Measurements from ENCODE around the gene UPK3A. TPM values are rescaled to one million over a fixed set of nuclear protein-coding genes. Genes with fewer than 3 reads are reported as not detected.
"Not testable (repeated sequence)": the region's sequence is repeated elsewhere in the genome, so short reads cannot be mapped to it uniquely, and the experiment has no call there.

The UPK3A gene
- total RNA-seq, 1 donor from 2014 or later: 2.0 TPM

DNA sequence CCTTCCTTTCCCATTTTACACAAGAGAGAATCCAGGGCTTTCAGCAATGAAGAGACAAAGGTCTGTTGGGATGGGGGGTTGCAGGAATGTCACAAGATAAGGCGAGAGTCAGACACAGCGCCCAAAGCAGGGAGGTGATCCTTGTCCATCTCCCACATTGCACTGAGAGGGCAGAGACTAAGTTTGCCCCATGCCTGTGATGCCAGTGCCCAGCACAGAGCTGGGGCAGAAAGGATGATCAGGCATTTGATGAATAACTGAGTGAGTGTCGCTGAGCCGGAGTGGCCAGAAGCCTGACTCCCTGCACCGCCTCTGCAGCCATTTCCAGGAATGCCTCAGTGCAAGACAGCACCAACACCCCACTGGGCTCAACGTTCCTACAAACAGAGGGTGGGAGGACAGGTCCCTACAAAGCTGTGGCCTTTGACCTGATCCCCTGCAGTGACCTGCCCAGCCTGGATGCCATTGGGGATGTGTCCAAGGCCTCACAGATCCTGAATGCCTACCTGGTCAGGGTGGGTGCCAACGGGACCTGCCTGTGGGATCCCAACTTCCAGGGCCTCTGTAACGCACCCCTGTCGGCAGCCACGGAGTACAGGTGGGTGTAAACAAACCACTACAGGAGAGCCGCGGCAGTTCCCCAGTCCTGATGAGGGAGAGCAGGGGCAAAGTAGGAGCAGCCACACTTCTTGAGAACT, 2.3 kb downstream of the UPK3A start:
- TF ChIP-seq, protein P1, sequence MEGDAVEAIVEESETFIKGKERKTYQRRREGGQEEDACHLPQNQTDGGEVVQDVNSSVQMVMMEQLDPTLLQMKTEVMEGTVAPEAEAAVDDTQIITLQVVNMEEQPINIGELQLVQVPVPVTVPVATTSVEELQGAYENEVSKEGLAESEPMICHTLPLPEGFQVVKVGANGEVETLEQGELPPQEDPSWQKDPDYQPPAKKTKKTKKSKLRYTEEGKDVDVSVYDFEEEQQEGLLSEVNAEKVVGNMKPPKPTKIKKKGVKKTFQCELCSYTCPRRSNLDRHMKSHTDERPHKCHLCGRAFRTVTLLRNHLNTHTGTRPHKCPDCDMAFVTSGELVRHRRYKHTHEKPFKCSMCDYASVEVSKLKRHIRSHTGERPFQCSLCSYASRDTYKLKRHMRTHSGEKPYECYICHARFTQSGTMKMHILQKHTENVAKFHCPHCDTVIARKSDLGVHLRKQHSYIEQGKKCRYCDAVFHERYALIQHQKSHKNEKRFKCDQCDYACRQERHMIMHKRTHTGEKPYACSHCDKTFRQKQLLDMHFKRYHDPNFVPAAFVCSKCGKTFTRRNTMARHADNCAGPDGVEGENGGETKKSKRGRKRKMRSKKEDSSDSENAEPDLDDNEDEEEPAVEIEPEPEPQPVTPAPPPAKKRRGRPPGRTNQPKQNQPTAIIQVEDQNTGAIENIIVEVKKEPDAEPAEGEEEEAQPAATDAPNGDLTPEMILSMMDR (conservative IDR thresholded peaks at IDR 0.05; ENCODE audit: low read depth, low read length): no peak
- no peak overlapping the region for H3K4me3 ChIP-seq (ENCODE audit: low read depth, low read length)
- DNase-seq (ENCODE audit: low read depth): no peak

DNA sequence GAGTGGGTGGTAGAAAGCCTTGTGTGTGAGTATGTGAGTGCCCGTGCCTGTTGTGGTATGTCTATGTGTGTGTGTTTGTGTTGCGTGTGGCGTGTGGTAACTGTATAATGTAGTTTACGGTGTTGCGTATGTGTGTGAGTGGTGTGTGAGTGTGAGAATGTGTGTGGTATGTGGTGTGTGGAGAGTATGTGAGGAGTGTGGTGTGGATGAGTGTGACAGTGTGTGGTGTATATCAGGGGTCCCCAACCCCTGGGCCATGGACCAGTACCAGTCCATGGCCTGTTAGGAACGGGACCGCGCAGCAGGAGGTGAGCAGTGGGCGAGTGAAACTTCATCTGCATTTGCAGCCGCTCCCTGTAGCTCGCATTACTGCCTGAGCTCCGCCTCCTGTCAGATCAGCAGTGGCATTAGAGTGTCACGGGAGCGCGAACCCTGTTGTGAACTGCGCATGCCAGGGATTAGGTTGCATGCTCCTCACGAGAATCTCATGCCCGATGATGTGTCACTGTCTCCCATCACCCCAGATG, 5.7 kb downstream of the UPK3A start:
- TF ChIP-seq, protein P1 (conservative IDR thresholded peaks at IDR 0.05; ENCODE audit: low read depth, low read length): no peak
- no peak overlapping the region for H3K4me3 ChIP-seq (ENCODE audit: low read depth, low read length)
- DNase-seq (ENCODE audit: low read depth): peak; percentile 18

DNA sequence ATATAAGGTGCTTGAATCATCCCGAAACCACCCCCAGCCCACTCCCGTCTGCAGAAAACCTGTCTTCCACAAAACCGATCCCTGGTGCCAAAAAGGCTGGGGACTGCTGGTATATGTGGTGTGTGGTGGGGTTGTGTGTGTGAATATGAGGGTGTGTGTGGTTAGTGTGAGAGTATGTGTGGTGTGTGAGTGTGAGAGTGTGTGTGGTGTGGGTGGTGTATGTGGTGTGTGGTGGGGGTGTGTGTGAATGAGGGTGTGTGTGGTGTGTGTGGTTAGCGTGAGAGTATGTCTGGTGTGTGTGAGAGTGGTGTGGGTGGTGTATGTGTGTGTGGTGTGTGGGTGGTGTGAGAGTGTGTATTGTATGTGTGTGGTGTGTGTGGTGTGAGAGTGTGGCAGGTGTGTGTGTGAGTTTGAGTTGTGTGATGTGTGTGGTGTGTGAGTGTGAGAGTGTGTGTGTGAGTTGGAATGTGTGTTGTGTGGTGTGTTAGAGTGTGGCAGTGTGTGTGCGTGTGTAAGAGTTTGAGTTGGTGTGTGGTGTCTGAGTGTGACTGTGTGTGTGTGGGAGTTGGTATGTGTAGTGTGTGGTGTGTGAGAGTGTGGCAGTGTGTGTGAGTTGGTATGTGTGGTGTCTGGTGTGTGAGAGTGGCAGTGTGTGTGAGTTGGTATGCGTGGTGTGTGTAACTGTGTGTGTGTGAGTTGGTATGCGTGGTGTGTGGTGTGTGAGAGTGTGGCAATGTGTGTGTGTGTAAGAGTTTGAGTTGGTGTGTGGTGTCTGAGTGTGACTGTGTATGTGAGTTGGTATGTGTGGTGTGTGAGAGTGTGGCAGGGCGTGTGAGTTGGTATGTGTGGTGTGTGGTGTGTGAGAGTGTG, 6.5 kb downstream of the UPK3A start:
- TF ChIP-seq, protein P1 (conservative IDR thresholded peaks at IDR 0.05; ENCODE audit: low read depth, low read length): no peak
- DNase-seq (ENCODE audit: low read depth): no peak
- no peak overlapping the region for H3K4me3 ChIP-seq (ENCODE audit: low read depth, low read length)

DNA sequence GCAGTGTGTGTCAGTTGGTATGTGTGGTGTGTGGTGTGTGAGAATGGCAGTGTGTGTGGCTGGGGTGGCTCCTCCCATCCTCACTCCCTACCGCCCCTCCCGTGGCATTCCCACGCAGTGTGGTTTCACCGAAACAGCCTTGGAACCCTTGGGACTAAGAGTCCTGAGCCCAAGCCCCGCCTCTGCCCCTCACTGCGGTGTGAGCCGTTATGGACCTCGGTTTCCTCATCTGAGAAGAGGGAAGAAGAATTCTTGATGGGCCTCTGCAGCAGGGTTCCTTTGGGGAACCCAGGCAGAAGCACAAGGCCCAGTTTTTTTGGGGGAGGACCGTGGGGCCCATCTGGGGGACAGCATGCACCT, 7.2 kb downstream of the UPK3A start:
- TF ChIP-seq, protein P1 (conservative IDR thresholded peaks at IDR 0.05; ENCODE audit: low read depth, low read length): no peak
- DNase-seq (ENCODE audit: low read depth): no peak

DNA sequence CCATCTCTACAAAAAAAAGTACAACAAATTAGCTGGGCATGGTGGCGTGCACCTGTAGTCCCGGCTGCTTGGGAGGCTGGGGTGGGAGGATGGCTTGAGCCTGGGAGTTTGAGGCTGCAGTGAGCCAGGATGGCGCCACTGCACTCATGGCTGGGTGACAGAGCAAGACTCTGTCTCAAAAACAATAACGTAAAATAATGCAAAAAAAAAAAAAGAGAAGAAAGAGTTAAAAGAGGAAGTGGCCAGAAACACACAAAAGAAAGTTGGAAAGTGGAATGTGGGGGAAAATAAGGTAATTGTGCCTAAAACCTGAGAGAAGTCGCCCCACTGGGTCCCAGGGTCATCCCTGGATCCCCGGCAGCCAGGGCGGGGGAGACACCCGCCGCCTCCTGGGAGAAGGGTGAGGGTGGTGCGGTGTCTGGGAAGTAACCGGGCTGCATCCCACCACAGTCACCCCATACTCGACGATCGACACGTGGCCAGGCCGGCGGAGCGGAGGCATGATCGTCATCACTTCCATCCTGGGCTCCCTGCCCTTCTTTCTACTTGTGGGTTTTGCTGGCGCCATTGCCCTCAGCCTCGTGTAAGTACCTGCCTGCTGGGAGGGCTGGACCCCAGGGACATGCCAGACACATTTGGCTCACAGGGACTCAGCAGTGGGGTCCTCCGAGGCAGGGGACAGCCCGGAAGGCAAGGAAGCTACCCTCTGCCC, 8.1 kb downstream of the UPK3A start:
- TF ChIP-seq, protein P1 (conservative IDR thresholded peaks at IDR 0.05; ENCODE audit: low read depth, low read length): no peak
- no peak overlapping the region for H3K4me3 ChIP-seq (ENCODE audit: low read depth, low read length)
- DNase-seq (ENCODE audit: low read depth): no peak

More for the DNA sequence above, 7.2 kb downstream of the UPK3A start:
- H3K4me3 ChIP-seq (ENCODE audit: low read depth, low read length): no peak overlapping the region

DNA sequence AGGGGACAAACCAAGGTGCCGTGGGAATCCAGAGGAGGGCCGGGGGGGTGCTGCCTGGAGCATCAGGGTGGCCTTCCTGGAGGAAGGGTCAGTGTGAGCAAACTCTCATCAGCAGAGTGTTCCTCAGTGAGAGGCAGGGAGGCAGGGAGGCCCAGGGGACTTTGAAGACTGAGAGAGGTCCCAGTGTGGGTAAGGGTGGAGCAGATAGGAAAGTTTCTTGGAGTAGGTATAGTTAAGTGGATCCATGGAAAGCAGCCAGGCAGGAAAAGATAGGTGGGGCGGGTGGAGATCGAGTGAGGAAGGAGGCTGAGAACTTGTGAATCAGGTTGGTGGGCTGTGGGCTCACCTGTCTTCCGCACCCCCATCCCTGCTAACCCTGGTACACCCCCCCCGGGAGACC, 9.3 kb downstream of the UPK3A start:
- DNase-seq (ENCODE audit: low read depth): no peak
- TF ChIP-seq, protein P1 (conservative IDR thresholded peaks at IDR 0.05; ENCODE audit: low read depth, low read length): no peak
- no peak overlapping the region for H3K4me3 ChIP-seq (ENCODE audit: low read depth, low read length)

DNA sequence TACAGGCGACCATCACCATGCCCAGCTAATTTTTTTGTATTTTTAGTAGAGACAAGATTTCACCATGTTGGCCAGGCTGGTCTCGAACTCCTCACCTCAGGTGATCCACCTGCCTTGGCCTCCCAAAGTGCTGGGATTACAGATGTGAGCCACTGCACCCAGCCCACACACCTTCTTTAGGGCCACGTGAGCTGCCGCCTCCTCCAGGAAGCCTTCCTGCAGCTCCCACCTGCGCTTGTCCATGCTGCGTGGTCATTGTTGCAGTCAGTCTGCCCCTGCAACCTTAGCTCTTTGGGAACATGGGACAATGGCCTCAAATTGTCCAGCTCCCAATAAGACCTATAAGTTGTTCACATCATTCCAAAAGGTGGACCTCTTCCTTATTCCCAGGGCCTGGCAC, 10.3 kb downstream of the UPK3A start:
- not testable (repeated sequence) for DNase-seq (ENCODE audit: low read depth); H3K4me3 ChIP-seq (ENCODE audit: low read depth, low read length)
